Measurements from ENCODE around the gene UQCRHL.
A peak's percentile ranks its signal among the peaks of the same experiment; 100 is the strongest.

UQCRHL gene

DNA sequence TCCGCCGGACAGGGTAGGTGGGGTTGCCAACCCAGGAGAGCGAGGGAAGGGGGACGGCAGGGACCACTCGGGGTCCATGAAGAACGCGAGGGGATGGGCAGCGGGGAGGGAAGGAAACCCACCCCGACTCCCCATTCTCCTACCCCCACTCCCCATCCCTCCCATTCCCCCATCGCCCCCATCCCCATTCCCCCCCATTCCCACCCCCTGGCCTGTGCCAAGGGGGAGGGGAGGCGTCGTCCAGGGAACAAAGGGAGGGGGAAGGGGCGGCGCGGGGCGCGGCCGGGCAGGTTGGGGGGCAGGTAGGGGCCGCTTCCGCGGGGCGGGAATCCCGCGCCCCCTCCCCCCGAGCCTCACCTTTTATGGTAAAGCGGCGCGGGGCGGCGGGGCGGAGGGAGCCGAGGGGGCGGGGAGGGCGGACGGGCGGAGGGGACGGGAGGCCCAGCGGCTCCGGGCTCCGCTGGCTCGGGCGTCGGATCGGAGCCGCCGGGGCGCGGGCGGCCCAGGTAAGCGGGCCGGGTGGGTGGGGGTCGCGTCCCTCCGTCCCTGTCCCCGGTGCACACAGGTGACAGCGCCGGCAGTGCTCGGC, 49.0 kb downstream of the UQCRHL start, which contains the start of gene FBLIM1:
Gene FBLIM1 (plus strand): TSS at position 453 of the 589 bp plus-strand sequence. CDS start 6,189 bp downstream, outside the sequence.
- DNase-seq (ENCODE audit: low spot score): peak; percentile 50

- peak; percentile 82 for DNase-seq (ENCODE audit: low spot score)
Measured at GRCh38 chr1:15757575-15758342, 49.7 kb downstream of the UQCRHL start.

Measured in hepatic stellate cell (primary cell).